GM18505 (cell line): ENCODE results near the gene COL4A6.
"Not testable (repeated sequence)": the region's sequence is repeated elsewhere in the genome, so short reads cannot be mapped to it uniquely, and the experiment has no call there.

Experiments used
- ATAC-seq: cut with Tn5 transposase; IDR thresholded peaks from one replicate; pipeline ENCODE4 v1.9.1; 2021; ENCODE audit not compliant: unreplicated experiment
- POLR2A ChIP-seq: IDR thresholded peaks from 4 replicates; pipeline ENCODE4 v1.6.1; 2011; ENCODE audit warnings: borderline replicate concordance; ENCODE audit not compliant: insufficient read depth, insufficient read length; ENCODE audit errors: extremely low read depth

The COL4A6 gene

GRCh38 chrX:108438110-108438623 lies at the start of gene COL4A6:
TSS of gene COL4A6 (minus strand) at chrX:108438422. CDS start at chrX:108438196, 226 bp downstream.
- TF ChIP-seq POLR2A, result no peak
- no peak for ATAC-seq

GRCh38 chrX:108485960-108486359 lies 47.7 kb upstream of the COL4A6 start:
- ATAC-seq, result no peak
- no peak for TF ChIP-seq POLR2A

GRCh38 chrX:108484251-108484650 lies 46.0 kb upstream of the COL4A6 start:
- TF ChIP-seq POLR2A, result no peak
- ATAC-seq, result no peak

GRCh38 chrX:108481528-108481927 lies 43.3 kb upstream of the COL4A6 start:
- ATAC-seq, result not testable (repeated sequence)

GRCh38 chrX:108473979-108474378 lies 35.8 kb upstream of the COL4A6 start:
- no peak for ATAC-seq

GRCh38 chrX:108468486-108468885 lies 30.3 kb upstream of the COL4A6 start:
- TF ChIP-seq POLR2A, result no peak
- no peak for ATAC-seq

More at GRCh38 chrX:108473979-108474378, 35.8 kb upstream of the COL4A6 start:
- no peak for TF ChIP-seq POLR2A

GRCh38 chrX:108464604-108465003 lies 26.4 kb upstream of the COL4A6 start:
- no peak for TF ChIP-seq POLR2A
- ATAC-seq, result no peak

- ATAC-seq, result no peak
- no peak for TF ChIP-seq POLR2A
Observed at GRCh38 chrX:108456971-108457477, 18.8 kb upstream of the COL4A6 start.

GRCh38 chrX:108453841-108454240 lies 15.6 kb upstream of the COL4A6 start:
- no peak for TF ChIP-seq POLR2A
- no peak for ATAC-seq

- no peak for TF ChIP-seq POLR2A
- ATAC-seq, result no peak
Observed at GRCh38 chrX:108447303-108447702, 9.1 kb upstream of the COL4A6 start.

GRCh38 chrX:108442901-108443464 lies 4.8 kb upstream of the COL4A6 start:
- TF ChIP-seq POLR2A, result no peak
- no peak for ATAC-seq

- no peak for ATAC-seq
- no peak for TF ChIP-seq POLR2A
Observed at GRCh38 chrX:108439961-108440696, 1.9 kb upstream of the COL4A6 start.

- TF ChIP-seq POLR2A, result no peak
- ATAC-seq, result no peak
Observed at GRCh38 chrX:108439426-108439942, 1.3 kb upstream of the COL4A6 start, which contains the start of gene COL4A5. TSS of gene COL4A5 (plus strand) at chrX:108439838. CDS start at chrX:108440126, 288 bp downstream.
